HG02938 (cell line): ENCODE data around the gene MACF1.
A peak's percentile ranks its signal among the peaks of the same experiment; 100 is the strongest.
"Not testable (repeated sequence)": the region's sequence is repeated elsewhere in the genome, so short reads cannot be mapped to it uniquely, and the experiment has no call there.

Source experiments
- ATAC-seq: cut with Tn5 transposase; IDR thresholded peaks from one replicate; pipeline ENCODE4 v1.9.1; 2021; ENCODE audit warnings: mild to moderate bottlenecking, moderate library complexity; ENCODE audit not compliant: unreplicated experiment

MACF1 gene

DNA sequence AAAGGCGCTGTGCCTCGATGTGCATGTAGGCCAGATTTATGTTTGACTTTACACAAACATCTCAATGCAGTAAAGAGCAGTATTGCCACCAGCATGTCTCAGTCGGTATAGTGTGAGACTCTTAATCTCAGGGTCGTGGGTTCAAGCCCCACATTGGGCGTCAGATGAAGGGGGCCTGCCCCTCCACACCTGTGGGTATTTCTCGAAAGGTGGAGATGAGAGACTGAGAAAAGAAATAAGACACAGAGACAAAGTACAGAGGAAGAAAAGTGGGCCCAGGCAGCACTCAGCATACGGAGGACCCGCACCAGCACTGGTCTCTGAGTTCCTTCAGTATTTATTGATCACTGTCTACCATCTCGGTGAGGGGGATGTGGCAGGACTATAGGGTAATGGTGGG lies 299.9 kb downstream of the MACF1 start:
- not testable (repeated sequence) for ATAC-seq

GRCh38 chr1:39505289-39505688 lies 300.8 kb downstream of the MACF1 start:
- no peak for ATAC-seq

GRCh38 chr1:39507230-39507928 lies 302.9 kb downstream of the MACF1 start:
- ATAC-seq = no peak

DNA sequence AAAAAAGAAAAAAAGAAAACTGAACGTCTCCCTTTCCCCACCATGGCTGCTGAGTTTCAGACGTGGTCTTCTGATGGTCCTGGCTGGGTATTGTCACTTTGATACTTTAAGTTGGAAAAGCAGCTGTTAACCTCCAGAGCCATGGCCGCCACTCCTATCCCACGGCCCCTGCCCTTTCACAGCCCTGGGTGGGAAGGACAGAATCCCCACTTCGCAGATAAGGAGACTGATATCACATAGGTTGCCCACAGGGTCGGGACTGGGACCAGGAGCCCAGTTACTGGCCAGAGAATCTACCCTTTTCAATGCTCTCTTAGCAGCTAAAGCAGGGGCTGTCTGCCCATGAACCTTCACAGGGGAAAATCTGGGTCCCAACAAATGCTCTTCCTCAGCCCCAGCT lies 303.8 kb downstream of the MACF1 start:
- no peak for ATAC-seq

DNA sequence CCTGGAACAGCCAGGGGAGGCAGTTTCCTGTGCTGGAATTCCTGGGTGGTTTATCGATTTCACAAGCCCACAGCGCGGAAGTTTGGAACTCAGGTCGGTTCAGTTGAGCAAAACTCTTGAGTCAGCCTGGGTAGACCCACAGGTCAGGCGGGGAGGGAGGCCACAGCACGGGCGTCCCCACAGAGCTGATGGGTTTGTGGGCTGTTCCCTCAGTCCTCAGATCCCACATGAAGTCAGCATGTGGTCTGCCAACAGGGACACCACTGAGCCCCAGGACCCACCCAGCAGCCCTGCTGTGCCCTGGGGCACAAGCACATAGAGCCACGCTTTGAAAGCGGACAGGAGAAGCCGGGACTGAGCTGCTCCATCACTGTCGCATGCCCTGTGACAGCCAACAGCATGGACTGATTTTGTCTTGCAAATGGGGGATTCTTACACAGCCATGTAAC lies 304.4 kb downstream of the MACF1 start:
- peak; percentile 30 for ATAC-seq

DNA sequence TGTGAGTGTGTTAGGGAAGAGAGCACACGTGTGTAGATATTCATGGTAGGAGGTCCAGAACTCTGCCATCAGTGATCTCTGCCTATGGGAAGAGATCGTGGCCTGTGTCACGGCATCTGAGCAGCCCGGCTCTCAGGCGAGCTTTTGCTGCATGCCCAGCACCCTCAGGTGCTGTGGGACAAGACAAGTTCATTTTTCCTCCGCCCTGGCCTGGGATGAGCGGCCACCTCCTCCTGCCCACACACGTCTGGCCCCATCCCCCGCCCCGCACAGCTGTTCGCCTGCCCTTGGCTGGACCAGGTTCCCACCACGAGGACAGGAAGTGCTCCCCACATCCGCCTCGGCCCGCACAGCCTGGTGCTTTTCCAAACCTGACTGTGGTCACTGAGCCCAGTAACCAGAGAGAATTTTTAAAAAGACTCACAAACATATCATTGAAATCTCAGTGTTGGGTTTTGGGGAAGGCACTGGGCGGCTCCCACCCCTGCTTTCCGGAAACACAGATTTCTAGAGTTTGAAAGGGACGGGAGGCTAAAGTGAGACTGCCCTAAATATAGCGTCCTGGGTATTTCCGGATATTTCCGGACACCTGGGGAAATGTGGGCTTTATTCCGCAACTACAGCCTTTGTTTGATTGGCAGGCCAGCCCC lies 305.0 kb downstream of the MACF1 start:
- peak; percentile 46 for ATAC-seq

GRCh38 chr1:39510570-39511186 lies 306.2 kb downstream of the MACF1 start:
- ATAC-seq = not testable (repeated sequence)

- not testable (repeated sequence) for ATAC-seq
Measured at GRCh38 chr1:39511477-39511876, 307.0 kb downstream of the MACF1 start.

DNA sequence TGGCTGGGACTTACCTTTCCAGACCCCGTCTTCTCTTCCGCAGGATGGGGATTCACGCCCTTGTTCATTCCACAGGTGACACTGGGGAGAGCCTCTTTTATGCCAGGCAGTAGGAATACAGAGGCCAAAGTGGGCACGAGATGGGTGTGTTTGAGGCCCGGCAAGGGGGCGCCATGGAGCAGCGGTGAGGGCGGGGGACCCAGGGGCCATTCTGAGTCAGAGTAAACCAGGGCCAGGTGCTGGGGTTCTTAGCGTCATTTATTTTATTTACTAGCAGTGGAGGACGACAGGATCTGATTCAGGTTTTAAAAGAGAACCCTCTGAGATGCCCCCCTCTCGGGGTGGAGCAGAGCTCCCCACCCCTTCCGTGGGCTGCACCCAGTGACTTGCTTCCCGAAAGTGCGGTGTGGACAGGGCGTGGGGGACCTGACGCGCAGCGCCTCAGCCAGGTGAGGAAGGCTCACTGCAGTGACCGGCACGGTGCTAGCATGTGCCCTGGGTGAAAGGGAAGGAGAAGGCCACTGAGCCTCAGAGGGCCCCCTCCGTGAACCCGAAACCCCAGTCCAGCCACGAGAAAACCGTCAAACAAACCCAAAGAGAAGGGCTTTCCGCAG lies 307.8 kb downstream of the MACF1 start:
- not testable (repeated sequence) for ATAC-seq

GRCh38 chr1:39514710-39515124 lies 310.2 kb downstream of the MACF1 start:
- not testable (repeated sequence) for ATAC-seq

- ATAC-seq = peak; percentile 47
Measured at GRCh38 chr1:39515131-39516086, 310.9 kb downstream of the MACF1 start.

- ATAC-seq = not testable (repeated sequence)
Measured at GRCh38 chr1:39516841-39517240, 312.3 kb downstream of the MACF1 start.

- ATAC-seq = not testable (repeated sequence)
Measured at GRCh38 chr1:39517936-39518335, 313.4 kb downstream of the MACF1 start.

GRCh38 chr1:39519376-39519775 lies 314.9 kb downstream of the MACF1 start:
- not testable (repeated sequence) for ATAC-seq

- ATAC-seq = not testable (repeated sequence)
Measured at GRCh38 chr1:39522221-39522620, 317.7 kb downstream of the MACF1 start.

DNA sequence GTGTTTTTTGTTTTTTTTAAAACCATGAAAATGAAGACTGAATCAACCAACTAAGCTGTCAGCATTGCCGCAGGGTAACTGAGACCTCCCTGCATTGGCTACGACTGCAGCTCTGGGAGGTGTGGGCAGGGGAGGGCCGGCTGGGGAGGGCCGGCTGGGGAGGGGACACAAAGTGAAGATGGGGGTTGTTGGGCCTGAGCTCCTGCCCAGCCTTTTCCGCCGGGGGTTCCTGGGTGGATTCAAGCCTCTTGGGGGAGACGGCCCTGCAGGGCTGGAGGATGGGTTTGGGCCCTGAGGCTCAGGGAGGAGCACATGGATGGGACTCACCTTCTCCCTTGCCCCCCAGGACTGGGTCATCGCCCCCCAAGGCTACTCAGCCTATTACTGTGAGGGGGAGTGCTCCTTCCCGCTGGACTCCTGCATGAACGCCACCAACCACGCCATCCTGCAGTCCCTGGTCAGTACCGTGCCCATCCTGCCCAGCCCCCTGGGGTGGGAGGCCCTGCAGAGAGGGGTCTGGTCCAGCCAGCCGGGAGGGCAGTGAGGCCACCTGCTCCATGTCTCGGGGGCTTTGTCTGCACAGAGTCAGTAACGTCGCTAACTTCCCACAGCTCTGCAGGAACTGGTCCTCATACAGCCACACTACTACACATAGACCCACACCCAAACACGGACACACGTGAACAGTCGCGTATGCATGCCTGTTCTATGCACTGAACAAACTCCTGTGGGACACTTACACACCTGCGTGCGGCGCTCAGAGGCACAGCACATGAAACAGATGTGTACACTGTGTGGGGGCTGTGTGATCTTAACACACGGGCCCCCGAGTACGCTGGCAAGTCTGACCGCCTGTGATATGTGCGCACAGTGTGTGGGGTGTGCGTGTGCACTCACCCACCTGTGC lies 318.4 kb downstream of the MACF1 start:
- no peak for ATAC-seq

- ATAC-seq = no peak
Measured at GRCh38 chr1:39524171-39524570, 319.7 kb downstream of the MACF1 start.

DNA sequence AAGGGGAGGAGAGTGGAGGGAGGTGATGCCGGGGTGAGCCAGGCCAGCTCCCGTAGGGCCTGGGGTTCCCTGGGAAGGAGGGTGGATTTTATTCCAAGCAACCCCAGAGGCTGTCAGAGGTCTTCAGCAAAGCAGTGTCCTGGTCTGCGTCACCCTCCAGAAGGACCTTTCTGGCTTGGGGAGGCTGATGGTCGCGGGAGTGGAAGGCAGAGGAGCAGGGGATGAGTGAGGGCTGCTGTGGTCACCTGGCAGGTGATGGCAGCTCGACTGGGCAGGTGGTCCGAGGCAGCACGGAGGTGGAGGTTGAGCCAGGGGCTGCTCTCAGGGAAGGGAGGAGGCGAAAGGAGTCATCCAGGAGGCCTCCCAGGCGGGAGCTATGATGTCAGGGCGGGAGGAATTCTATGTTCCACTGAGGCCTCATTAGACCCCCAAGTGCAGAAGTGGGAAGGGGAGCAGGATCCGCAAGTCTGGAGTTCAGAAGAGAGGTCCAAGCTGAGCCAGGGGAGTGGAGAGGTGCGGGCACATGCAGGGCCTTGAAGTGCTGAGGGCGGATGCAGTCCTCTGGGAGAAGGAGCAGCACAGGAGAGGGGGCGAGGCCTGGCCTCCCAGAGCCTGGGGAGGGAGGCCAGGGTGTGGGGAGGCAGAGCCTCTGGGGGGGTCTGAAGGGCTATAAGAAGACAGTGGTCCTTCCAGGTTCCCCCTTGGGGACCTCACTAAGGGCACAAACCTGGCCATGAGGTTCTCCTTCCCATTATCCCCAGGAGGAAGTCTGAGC lies 320.3 kb downstream of the MACF1 start:
- no peak for ATAC-seq
